Type B pancreatic cell (in vitro differentiated cells): Measurements from ENCODE around the gene COLEC11. TPM values are rescaled to one million over a fixed set of nuclear protein-coding genes. Genes with fewer than 3 reads are reported as not detected.

ENCODE experiments used
- DNase-seq: peaks from one replicate; pipeline ENCODE4 v3.0.0; 2021; ENCODE audit warnings: mixed read lengths; ENCODE audit not compliant: unreplicated experiment; ENCODE audit errors: extremely low spot score
- H3K27ac Mint-ChIP-seq: 2 replicates; pipeline ENCODE4 v1.8.0; 2021; ENCODE audit warnings: mild to moderate bottlenecking, mixed read lengths
- H3K27me3 Mint-ChIP-seq: 2 replicates; pipeline ENCODE4 v1.8.0; 2021; ENCODE audit warnings: mixed read lengths
- H3K36me3 Mint-ChIP-seq: 2 replicates; pipeline ENCODE4 v1.8.0; 2021; ENCODE audit warnings: mixed read lengths
- H3K4me1 Mint-ChIP-seq: one replicate; pipeline ENCODE4 v1.8.0; 2021; ENCODE audit warnings: mixed read lengths; ENCODE audit not compliant: unreplicated experiment
- H3K4me3 Mint-ChIP-seq: 2 replicates; pipeline ENCODE4 v1.8.0; 2021; ENCODE audit warnings: mild to moderate bottlenecking, mixed read lengths
- H3K9me3 Mint-ChIP-seq: 2 replicates; pipeline ENCODE4 v1.8.0; 2021; ENCODE audit warnings: mixed read lengths
- total RNA-seq: library from RNA; stranded (reverse); gene quantifications from 2 replicates; pipeline ENCODE4 v1.2.1, GENCODE V29; 2021; ENCODE audit warnings: low replicate concordance
- TF ChIP-seq, protein P1 (sequence below): fragments of 200-600 bp; sonication (generic); conservative IDR thresholded peaks from 2 replicates; pipeline ENCODE4 v1.5.0; 2021; ENCODE audit warnings: antibody characterized with exemption, mild to moderate bottlenecking

The COLEC11 gene
- total RNA-seq, 1 donor from 2014 or later = 0.63 TPM

DNA sequence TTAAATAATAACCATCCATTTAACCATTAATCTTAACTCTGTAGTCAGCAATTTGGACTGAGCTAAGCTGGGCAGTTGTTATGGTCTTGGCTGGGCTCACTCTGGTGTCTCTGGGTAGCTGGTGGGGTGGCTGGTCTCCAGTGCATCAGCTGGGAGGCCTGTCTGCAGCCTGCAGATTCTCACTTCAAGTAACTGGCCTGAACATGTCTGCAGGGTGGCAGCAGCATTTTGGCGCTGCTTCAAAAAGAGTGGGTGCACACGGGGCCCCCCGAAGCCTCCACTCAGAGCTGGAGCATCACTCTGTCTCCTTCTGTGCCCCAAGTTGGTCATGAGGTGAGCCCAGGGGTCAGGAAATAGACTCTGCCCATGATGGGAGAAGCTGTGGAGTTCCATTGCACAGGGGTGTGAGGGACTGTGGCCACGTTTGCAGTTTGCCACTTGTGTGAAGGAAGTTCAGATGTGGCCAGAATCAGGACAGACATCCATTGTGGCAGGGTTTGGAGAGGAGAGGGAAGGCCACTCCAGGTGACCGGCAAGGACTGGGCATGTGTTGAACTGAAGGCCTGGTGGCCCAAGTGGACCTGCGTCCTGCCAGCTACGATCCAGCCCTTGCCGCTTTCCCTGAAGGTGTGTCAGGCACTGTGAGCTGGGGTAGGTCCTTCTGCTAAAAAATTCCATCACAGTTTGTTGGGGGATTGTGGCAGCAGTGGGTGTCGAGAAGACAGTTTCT lies 58.1 kb downstream of the COLEC11 start:
- no peaks in the 10 kb centered on the region for H3K36me3 Mint-ChIP-seq
- H3K9me3 Mint-ChIP-seq = no peaks in the 10 kb centered on the region
- TF ChIP-seq, protein P1, sequence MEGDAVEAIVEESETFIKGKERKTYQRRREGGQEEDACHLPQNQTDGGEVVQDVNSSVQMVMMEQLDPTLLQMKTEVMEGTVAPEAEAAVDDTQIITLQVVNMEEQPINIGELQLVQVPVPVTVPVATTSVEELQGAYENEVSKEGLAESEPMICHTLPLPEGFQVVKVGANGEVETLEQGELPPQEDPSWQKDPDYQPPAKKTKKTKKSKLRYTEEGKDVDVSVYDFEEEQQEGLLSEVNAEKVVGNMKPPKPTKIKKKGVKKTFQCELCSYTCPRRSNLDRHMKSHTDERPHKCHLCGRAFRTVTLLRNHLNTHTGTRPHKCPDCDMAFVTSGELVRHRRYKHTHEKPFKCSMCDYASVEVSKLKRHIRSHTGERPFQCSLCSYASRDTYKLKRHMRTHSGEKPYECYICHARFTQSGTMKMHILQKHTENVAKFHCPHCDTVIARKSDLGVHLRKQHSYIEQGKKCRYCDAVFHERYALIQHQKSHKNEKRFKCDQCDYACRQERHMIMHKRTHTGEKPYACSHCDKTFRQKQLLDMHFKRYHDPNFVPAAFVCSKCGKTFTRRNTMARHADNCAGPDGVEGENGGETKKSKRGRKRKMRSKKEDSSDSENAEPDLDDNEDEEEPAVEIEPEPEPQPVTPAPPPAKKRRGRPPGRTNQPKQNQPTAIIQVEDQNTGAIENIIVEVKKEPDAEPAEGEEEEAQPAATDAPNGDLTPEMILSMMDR = no peak
- H3K4me3 Mint-ChIP-seq = no peak overlapping the region
- no peak overlapping the region for H3K27ac Mint-ChIP-seq
- H3K27me3 Mint-ChIP-seq = peaks cover 5% of the 10 kb centered on the region
- DNase-seq = no peak
- H3K4me1 Mint-ChIP-seq = peaks cover 31% of the 10 kb centered on the region

DNA sequence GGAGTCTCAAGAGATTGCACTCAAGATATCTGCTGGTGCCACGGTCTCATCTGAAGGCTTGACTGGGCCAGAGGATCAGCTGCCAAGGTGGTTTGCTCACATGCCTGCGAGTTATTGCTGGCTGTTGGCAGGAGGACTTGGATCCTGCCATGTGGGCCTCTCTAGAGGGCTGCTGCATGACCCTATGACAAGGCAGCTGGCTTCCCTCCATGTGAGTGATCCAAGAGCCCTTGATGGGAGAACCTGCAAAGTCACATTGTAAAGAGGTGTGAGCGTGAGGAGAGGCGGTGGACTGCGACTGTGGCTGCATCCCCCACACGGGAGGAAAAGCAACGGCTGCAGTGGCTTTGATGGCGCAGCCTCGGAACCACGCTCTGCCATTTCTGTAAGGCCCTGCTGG lies 59.1 kb downstream of the COLEC11 start:
- no peak for DNase-seq
- Mint-ChIP-seq H3K4me1 (peaks cover 35% of the 10 kb centered on the region), H3K27ac (no peak overlapping the region), H3K36me3 (no peaks in the 10 kb centered on the region), H3K9me3 (peaks cover 1% of the 10 kb centered on the region), H3K27me3 (peaks cover 5% of the 10 kb centered on the region), H3K4me3 (no peak overlapping the region)
- TF ChIP-seq, protein P1 = no peak

DNA sequence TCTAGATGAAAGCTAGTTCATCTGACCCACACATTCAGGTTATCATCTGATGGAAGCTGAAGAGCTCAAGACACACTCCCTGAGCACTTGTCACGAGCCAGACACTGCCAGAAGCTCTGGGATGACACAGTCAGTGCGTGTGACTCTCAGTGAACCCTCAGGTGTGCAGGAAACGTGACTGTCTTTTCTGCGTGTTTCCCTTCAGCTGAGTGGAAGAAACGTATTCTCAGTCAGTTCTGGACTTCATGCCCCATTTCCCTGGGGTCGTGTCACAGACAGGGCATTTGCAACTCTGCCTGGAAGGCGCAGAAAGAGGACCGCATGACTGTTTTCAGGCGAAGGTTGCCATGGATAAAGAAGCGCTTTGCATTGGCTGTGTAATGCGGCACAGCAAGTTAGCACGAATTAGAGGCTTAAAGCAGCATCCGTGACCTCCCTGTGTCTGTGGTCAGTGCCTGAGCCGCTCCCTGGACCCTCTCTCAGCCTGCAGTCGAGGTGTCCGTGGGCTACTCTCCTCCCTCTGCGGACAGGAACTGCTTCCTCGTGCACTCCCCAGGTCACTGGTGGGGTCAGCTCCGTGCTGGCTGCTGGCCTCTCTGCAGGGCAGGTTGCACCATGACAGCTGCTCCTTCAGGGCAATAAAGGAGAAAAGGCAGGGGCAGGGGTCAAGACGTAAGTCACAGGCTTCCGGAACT lies 59.8 kb downstream of the COLEC11 start:
- no peak overlapping the region for H3K4me3 Mint-ChIP-seq
- H3K4me1 Mint-ChIP-seq = peaks cover 42% of the 10 kb centered on the region
- peaks cover 8% of the 10 kb centered on the region for H3K9me3 Mint-ChIP-seq
- TF ChIP-seq, protein P1 = no peak
- no peak overlapping the region for H3K27ac Mint-ChIP-seq
- no peaks in the 10 kb centered on the region for H3K36me3 Mint-ChIP-seq
- peaks cover 5% of the 10 kb centered on the region for H3K27me3 Mint-ChIP-seq
- DNase-seq = no peak

DNA sequence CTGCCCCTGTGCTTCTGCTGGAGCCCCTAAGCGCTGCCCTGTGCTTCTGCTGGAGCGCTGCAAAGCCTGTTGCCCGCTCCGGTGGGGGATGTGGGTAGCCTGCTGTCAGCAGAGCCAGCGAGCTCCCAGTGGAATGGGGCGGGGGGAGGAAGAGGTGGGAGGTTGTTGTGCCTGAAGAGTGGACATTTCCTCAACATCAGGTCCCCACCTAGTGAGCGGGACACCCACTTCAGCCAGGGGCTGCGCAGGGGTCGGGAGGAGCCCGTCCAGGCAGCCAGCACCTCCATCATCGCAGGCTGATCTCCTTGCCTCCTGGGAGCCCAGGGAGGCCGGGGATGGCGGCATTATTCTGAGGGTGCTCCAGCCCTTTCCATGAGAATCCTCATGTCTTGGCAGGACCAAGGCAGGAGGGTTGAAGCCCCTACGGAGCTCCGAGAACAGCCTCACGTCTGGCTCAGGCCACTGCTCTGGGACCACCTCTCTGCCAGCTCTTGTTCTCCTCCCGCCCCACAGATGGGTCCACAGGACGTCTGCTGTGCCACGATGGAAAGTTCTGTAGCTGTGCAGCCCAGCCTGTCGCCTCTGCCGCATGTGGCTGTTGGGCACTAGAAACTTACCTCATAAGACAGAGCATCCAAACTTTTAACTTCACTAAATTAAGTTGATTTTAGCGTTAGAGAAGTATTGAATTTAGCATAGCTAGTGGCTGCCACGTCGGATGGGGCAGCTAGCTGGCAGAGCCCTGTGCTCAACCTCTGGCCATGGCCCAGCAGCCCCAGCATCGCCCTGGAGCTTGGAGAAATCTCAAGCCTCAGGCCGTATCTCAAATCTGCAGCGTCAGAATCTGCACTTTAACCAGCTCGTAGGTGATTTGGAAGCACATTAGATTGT lies 61.2 kb downstream of the COLEC11 start:
- H3K27me3 Mint-ChIP-seq = peaks cover under 1% of the 10 kb centered on the region
- H3K4me3 Mint-ChIP-seq = no peak overlapping the region
- TF ChIP-seq, protein P1 = no peak
- H3K4me1 Mint-ChIP-seq = peaks cover 41% of the 10 kb centered on the region
- H3K36me3 Mint-ChIP-seq = no peaks in the 10 kb centered on the region
- peaks cover 8% of the 10 kb centered on the region for H3K9me3 Mint-ChIP-seq
- H3K27ac Mint-ChIP-seq = peak overlapping the region; percentile 59
- DNase-seq = no peak
